WTC11 (cell line): ENCODE data around the gene GPA33.

Source experiments
- CTCF ChIP-seq: fragments of 200-600 bp; IDR thresholded peaks from 2 replicates; pipeline ENCODE4 v1.8.0; 2022; ENCODE audit warnings: antibody characterized with exemption
- TCF7 ChIP-seq: sonication (generic); formaldehyde crosslinking; IDR thresholded peaks from 2 replicates; pipeline ENCODE4 v1.8.0; 2022; ENCODE audit warnings: mild to moderate bottlenecking, low read depth, missing genetic modification reagents, moderate library complexity
- USF1 ChIP-seq: sonication (generic); formaldehyde crosslinking; IDR thresholded peaks from 2 replicates; pipeline ENCODE4 v1.8.0; 2022; ENCODE audit warnings: mild to moderate bottlenecking, missing genetic modification reagents
- TF ChIP-seq, protein P1 (sequence below): sonication (generic); formaldehyde crosslinking; IDR thresholded peaks from 2 replicates; pipeline ENCODE4 v1.8.1; 2023; ENCODE audit warnings: mild to moderate bottlenecking, moderate library complexity, missing genetic modification reagents
- TF ChIP-seq, protein P2 (sequence below): sonication (generic); formaldehyde crosslinking; IDR thresholded peaks from 2 replicates; pipeline ENCODE4 v1.8.0; 2022; ENCODE audit warnings: mild to moderate bottlenecking, missing genetic modification reagents

DNA sequence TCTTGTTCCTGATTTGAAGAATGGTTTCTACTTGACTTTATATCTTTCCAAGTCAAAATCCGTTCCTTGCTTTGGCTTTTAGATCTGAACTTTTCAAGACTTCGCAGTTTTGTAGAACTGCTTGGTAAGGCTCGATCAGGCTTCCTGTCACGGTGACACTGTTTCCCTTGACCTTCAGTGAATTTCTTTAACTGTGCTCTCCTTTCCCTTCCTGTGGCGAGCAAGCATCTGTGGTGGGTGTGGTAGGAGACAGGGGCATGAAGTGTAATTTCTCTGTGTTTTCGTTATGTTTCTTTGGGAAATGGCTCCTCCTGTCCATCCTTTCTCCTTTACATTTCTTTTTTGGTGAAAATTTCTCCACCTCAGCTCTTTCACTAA is 14.1 kb upstream of the GPA33 start:
- no peak for TF ChIP-seq CTCF
- no peak for TF ChIP-seq TCF7
- TF ChIP-seq, protein P1, sequence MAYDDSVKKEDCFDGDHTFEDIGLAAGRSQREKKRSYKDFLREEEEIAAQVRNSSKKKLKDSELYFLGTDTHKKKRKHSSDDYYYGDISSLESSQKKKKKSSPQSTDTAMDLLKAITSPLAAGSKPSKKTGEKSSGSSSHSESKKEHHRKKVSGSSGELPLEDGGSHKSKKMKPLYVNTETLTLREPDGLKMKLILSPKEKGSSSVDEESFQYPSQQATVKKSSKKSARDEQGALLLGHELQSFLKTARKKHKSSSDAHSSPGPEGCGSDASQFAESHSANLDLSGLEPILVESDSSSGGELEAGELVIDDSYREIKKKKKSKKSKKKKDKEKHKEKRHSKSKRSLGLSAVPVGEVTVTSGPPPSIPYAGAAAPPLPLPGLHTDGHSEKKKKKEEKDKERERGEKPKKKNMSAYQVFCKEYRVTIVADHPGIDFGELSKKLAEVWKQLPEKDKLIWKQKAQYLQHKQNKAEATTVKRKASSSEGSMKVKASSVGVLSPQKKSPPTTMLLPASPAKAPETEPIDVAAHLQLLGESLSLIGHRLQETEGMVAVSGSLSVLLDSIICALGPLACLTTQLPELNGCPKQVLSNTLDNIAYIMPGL (CRISPR knock-in tag) = no peak
- TF ChIP-seq USF1 (CRISPR knock-in tag) = no peak
- TF ChIP-seq, protein P2, sequence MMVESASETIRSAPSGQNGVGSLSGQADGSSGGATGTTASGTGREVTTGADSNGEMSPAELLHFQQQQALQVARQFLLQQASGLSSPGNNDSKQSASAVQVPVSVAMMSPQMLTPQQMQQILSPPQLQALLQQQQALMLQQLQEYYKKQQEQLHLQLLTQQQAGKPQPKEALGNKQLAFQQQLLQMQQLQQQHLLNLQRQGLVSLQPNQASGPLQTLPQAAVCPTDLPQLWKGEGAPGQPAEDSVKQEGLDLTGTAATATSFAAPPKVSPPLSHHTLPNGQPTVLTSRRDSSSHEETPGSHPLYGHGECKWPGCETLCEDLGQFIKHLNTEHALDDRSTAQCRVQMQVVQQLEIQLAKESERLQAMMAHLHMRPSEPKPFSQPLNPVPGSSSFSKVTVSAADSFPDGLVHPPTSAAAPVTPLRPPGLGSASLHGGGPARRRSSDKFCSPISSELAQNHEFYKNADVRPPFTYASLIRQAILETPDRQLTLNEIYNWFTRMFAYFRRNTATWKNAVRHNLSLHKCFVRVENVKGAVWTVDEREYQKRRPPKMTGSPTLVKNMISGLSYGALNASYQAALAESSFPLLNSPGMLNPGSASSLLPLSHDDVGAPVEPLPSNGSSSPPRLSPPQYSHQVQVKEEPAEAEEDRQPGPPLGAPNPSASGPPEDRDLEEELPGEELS (CRISPR knock-in tag) = no peak
